Activated CD8-positive, alpha-beta memory T cell treated with anti-CD3 and anti-CD28 coated beads for 48 hours (primary cell): ENCODE results near the gene PRXL2A.

ENCODE experiments used
- DNase-seq, 3 experiments: peaks; one replicate each; pipeline ENCODE4 v3.0.0-alpha.2; 2020; ENCODE audit warnings: low read depth in 2 of 3, low spot score in 2 of 3

Gene PRXL2A

GRCh38 chr10:80460399-80461207, 52.3 kb downstream of the PRXL2A start:
- DNase-seq: no peak

- DNase-seq: no peak
These were observed 53.1 kb downstream of the PRXL2A start for GRCh38 chr10:80461208-80462183.

DNA sequence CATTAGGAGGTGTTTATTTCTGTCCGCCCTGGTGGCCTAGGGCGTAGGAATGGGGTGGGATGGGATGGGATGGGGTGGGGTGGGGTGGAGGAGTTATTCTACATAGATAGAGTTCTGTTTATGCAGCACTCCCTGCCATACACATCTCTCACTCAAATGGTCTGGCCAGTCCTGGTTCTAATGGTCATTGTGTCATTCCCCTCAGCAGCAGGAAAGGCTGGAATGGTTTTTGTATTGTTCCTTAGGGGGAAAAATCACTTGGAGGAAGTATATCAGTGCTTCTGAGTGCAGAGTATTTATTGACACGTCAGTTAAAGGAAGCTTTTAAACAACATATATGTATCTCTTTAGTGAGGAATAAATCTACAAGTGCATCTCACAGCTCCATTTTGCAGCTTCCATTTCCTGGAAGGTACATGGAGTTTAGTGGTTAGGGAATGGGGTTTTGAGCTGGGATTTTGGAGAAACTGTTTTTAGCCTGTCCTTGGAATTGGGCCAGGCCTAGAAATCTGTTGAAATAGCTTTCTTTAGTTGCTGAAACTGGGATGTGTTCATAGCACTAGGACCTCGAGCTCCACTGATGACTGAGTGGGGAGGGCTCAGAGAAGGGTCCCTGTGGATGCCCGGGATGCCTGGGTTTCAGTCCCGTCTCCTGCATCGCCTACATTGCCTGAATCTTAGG, 54.1 kb downstream of the PRXL2A start:
- DNase-seq: no peak

DNA sequence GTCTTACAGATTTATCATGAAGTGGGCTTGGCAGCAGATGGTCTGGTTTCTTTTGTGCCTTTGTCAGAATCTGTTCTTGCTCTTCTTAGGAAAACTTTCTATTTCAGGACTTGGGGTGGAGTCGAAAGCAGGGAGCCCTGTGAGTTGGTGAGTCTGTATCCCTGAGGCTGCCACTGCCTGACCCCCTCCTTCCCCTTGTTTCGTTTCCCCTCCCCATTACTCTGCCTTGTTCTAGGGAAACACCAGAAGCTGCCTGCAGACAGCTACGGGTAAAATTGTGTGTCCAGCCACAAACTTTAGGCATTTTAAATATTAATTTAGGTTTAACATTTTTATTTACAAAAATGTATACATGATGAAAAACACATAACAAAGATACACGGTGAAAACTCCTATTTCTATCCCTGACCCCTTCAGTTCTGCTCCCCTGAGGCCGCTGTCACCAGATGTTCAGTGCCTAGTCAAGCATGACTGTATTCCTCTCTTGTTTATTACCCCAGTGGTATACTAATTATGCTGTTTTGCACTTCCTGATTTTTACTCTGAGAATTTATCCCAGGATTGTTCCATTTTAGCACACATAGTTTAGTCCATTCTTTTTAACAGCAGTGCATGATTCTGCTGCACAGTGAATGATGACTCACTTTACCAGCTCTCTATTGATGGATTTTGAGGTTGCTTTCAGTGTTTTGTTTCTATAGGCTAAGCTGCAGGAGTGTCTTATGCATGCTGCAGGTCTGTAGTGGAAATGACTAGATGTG, 54.8 kb downstream of the PRXL2A start:
- DNase-seq: no peak

GRCh38 chr10:80463868-80464267, 55.5 kb downstream of the PRXL2A start:
- no peak for DNase-seq

GRCh38 chr10:80464557-80465450, 56.5 kb downstream of the PRXL2A start:
- DNase-seq: no peak

DNA sequence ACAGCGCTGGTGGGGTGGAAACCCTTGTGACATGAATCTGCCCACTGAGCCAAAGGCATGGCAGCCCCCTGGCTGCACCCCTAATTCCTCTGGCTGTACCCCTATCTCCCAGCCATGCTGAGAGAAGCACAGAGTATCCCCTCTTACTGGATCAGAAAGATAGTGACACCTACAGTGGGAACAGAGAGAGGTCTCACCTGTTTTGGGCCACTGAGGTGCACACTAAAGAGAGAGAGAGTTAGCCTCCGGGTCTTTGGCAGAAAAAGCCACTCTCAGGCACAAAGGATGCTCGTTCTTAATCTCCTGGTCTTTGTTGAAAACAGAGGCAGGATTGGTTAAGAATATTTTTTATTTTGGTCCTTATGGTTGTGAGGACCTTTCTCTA, 57.1 kb downstream of the PRXL2A start:
- DNase-seq: no peak

DNA sequence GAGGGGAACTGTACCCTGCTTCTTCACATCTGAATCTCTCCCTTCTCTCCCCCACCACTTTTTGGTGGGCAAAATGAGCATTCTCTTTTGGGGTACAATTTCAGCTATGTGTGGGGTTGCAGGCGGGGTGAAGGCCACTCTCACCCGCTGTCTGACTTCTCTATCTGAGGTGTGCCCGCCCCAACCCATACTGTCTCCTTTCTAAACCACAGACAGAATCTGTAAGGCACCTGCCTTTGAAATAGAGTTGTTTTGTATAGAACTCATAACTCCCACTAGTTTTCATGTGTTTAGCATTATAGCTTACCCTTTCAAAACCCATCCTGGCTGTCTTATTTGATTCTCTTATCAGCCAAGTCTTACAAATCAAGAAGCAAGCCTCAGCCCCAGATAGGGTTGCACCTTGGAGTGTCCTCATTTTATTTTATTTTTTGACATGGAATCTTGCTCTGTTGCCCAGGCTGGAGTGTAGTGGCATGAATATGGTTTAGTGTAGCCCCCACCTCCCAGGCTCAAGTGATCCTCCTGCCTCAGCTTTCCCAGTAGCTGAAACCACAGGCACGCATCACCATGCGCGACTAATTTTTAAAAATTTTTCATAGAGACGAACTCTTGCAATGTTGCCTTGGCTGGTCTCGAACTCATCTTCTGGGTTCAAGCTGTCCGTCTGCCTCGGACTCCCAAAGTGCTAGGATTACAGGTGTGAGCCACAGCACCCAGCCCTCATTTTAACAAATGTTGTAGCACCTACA, 57.7 kb downstream of the PRXL2A start:
- no peak for DNase-seq

- DNase-seq: no peak
These were observed 58.5 kb downstream of the PRXL2A start for GRCh38 chr10:80466724-80467326.

DNA sequence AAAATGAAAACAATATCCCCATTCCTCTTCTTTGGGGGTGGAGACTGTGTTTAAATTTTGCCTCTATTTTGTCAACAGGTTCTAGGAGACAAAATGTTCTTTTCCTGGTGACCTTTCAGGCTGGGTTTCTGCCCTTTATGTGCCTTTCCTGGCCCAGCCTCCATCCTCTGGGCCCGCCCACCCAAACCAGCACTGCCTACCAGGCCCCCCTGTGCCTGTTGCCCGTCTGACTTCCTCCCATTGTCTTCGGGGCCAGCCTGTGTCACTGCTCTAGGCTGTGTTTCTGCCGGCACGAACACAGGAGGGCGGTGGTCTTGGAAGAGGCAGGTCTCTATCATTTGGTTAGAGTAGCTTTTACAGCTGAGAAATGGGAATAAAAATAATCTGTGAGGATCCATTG, 59.7 kb downstream of the PRXL2A start:
- DNase-seq: no peak

- no peak for DNase-seq
These were observed 60.6 kb downstream of the PRXL2A start for GRCh38 chr10:80468806-80469421.

DNA sequence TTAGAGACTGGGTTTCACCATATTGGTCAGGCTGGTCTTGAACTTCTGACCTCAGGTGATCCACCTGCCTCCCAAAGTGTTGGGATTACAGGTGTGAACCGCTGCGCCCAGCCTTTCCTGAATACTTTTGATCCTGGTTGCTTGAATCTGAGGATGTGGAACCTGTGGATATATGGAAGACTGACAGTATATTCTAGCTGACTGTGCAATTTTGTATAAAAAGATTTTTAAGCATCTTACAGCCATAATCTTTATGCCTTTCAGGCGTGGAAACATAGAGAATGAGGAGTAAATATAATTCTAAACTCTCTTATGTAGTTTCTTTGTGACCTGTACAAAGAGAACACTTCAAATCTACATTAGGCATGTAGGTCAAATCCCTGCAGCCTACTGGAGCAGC, 61.9 kb downstream of the PRXL2A start:
- DNase-seq: no peak

- no peak for DNase-seq
These were observed 62.6 kb downstream of the PRXL2A start for GRCh38 chr10:80471001-80471400.

GRCh38 chr10:80471715-80472233, 63.4 kb downstream of the PRXL2A start:
- DNase-seq: no peak

DNA sequence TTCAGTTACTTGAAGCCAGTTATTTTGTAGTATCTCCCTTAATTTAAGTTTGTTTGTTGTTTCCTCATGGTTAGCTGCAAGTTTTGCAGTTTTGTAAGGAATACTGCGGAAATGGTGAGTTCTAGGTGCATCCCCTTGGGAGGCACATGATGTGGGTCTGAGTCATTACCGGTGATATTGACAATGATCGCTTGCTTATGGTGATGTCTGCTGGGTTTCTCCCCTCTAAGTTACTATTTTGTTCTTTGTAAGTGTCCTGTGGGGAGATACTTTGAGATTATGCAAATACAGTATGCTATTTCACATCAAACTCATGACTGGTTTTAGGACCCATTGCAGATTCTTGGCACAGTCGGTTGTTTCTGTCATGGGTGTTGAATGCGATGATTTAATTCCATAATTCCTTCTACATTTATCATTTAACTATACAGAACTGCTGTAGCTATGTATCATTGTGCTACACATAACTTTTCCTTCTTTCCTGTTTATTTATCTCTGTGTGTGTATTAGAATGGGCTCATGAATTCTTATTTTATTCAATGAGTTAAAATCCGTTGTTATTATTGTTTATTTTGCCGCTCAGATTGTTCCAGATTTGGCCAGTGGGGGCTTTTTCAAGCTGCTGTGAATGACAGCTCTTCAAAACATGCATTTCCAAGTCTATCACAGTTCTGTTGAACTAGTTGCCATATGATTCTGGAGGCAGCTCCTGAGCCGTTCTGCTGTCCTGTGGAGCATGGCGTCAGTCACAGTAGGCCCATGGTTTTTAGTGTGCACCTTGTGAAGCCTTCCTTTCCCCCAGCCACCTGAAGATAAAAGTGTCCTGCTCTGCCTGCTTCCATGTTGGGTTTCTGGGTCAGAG, 64.1 kb downstream of the PRXL2A start:
- DNase-seq: no peak

GRCh38 chr10:80473096-80473657, 64.8 kb downstream of the PRXL2A start:
- DNase-seq: no peak
